HEK293 (cell line): Measurements from ENCODE around the gene FBXW5.

Source experiments
- CTCF ChIA-PET: fragments of 350-600 bp; formaldehyde crosslinking; extraction: SDS; loops from one replicate; lab custom pipeline; 2021; ENCODE audit warnings: antibody characterized with exemption; lab: Yijun Ruan, JAX
- POLR2A ChIA-PET: fragments of 300-600 bp; formaldehyde crosslinking; extraction: SDS; loops from one replicate; lab custom pipeline; 2020; ENCODE audit warnings: antibody characterized with exemption, inconsistent platforms; lab: Yijun Ruan, JAX
- H3K27ac ChIP-seq: fragments of 200-500 bp; sonication (Bioruptor generic); 2 replicates; pipeline ENCODE4 v1.5.1; 2014; ENCODE audit warnings: low read depth, low read length, control low read depth, inconsistent platforms; ENCODE audit errors: extremely low read depth
- H3K36me3 ChIP-seq, 2 experiments: fragments of 200-500 bp in 1 of 2; sonication (Bioruptor generic) in 1 of 2; 1 replicate in 1 of 2; 2 replicates in 1 of 2; pipeline ENCODE4 v1.5.1; 2014 to 2017; ENCODE audit warnings: inconsistent platforms in 2 of 2, low read length in 2 of 2; ENCODE audit not compliant: control insufficient read depth in 2 of 2, insufficient read depth in 1 of 2
- H3K4me1 ChIP-seq: fragments of 200-500 bp; sonication (Bioruptor generic); 2 replicates; pipeline ENCODE4 v1.5.1; 2014; ENCODE audit warnings: mild to moderate bottlenecking, low read length, inconsistent platforms; ENCODE audit not compliant: control insufficient read depth, insufficient read depth
- H3K4me3 ChIP-seq: 2 replicates; pipeline ENCODE4 v1.5.1; 2011; ENCODE audit warnings: low read depth, mild to moderate bottlenecking, control low read depth, low read length, moderate library complexity
- H3K9me3 ChIP-seq: fragments of 200-500 bp; sonication (Bioruptor generic); 2 replicates; pipeline ENCODE4 v1.5.1; 2014; ENCODE audit warnings: low read depth, low read length, inconsistent platforms; ENCODE audit not compliant: control insufficient read depth, insufficient read depth
- BCL11A ChIP-seq: fragments of 450-650 bp; formaldehyde crosslinking; IDR thresholded peaks from 2 replicates; pipeline ENCODE4 v1.5.1; 2016; ENCODE audit warnings: low read depth, missing biosample characterization, missing genetic modification characterization
- HIC1 ChIP-seq: fragments of 450-650 bp; formaldehyde crosslinking; IDR thresholded peaks from 2 replicates; pipeline ENCODE4 v1.5.1; 2016; ENCODE audit warnings: missing biosample characterization, missing genetic modification characterization
- PRDM4 ChIP-seq: fragments of 450-650 bp; formaldehyde crosslinking; IDR thresholded peaks from 2 replicates; pipeline ENCODE4 v1.5.1; 2017; ENCODE audit warnings: missing biosample characterization, missing genetic modification characterization
- SP2 ChIP-seq: fragments of 450-650 bp; formaldehyde crosslinking; IDR thresholded peaks from 2 replicates; pipeline ENCODE4 v1.5.1; 2016; ENCODE audit warnings: missing biosample characterization, missing genetic modification characterization
- ZBTB26 ChIP-seq: fragments of 450-650 bp; formaldehyde crosslinking; optimal IDR thresholded peaks from 2 replicates; pipeline ENCODE3; 2016; ENCODE audit warnings: missing biosample characterization, mild to moderate bottlenecking, missing genetic modification characterization
- ZBTB49 ChIP-seq: fragments of 450-650 bp; formaldehyde crosslinking; IDR thresholded peaks from 2 replicates; pipeline ENCODE4 v1.5.1; 2016; ENCODE audit warnings: missing biosample characterization, missing genetic modification characterization, low read depth
- ZBTB6 ChIP-seq: fragments of 450-650 bp; formaldehyde crosslinking; IDR thresholded peaks from 2 replicates; pipeline ENCODE4 v1.5.1; 2017; ENCODE audit warnings: missing biosample characterization, missing genetic modification characterization
- ZNF239 ChIP-seq: fragments of 450-650 bp; formaldehyde crosslinking; IDR thresholded peaks from 2 replicates; pipeline ENCODE4 v1.5.1; 2016; ENCODE audit warnings: missing biosample characterization, missing genetic modification characterization
- ZNF26 ChIP-seq: fragments of 450-650 bp; formaldehyde crosslinking; IDR thresholded peaks from 2 replicates; pipeline ENCODE4 v1.5.1; 2016; ENCODE audit warnings: missing biosample characterization, missing genetic modification characterization
- ZNF266 ChIP-seq: fragments of 450-650 bp; formaldehyde crosslinking; IDR thresholded peaks from 2 replicates; pipeline ENCODE4 v1.5.1; 2016; ENCODE audit warnings: missing biosample characterization, missing genetic modification characterization, low read depth
- ZNF292 ChIP-seq: fragments of 450-650 bp; formaldehyde crosslinking; IDR thresholded peaks from 2 replicates; pipeline ENCODE4 v1.5.1; 2016; ENCODE audit warnings: low read depth, missing biosample characterization, missing genetic modification characterization, borderline replicate concordance
- ZNF324 ChIP-seq: fragments of 450-650 bp; formaldehyde crosslinking; IDR thresholded peaks from 2 replicates; pipeline ENCODE4 v1.5.1; 2016; ENCODE audit warnings: missing biosample characterization, missing genetic modification characterization
- ZNF350 ChIP-seq: fragments of 450-650 bp; formaldehyde crosslinking; IDR thresholded peaks from 2 replicates; pipeline ENCODE4 v1.5.0; 2017; ENCODE audit warnings: missing biosample characterization, mild to moderate bottlenecking, missing genetic modification characterization
- ZNF423 ChIP-seq: fragments of 450-650 bp; formaldehyde crosslinking; IDR thresholded peaks from 2 replicates; pipeline ENCODE4 v1.5.1; 2016; ENCODE audit warnings: missing biosample characterization, missing genetic modification characterization
- ZNF560 ChIP-seq: fragments of 450-650 bp; formaldehyde crosslinking; IDR thresholded peaks from 2 replicates; pipeline ENCODE4 v1.5.1; 2017; ENCODE audit warnings: missing biosample characterization, missing genetic modification characterization, borderline replicate concordance
- ZNF571 ChIP-seq: fragments of 450-650 bp; formaldehyde crosslinking; IDR thresholded peaks from 2 replicates; pipeline ENCODE4 v1.5.0; 2017; ENCODE audit warnings: missing biosample characterization, missing genetic modification characterization
- ZNF629 ChIP-seq: fragments of 450-650 bp; formaldehyde crosslinking; IDR thresholded peaks from 2 replicates; pipeline ENCODE4 v1.5.1; 2017; ENCODE audit warnings: missing biosample characterization, missing genetic modification characterization
- ZNF677 ChIP-seq: fragments of 450-650 bp; IDR thresholded peaks from 2 replicates; pipeline ENCODE4 v1.5.0; 2018; ENCODE audit warnings: missing biosample characterization, mild to moderate bottlenecking, missing genetic modification characterization, moderate library complexity
- ZNF837 ChIP-seq: fragments of 450-650 bp; formaldehyde crosslinking; IDR thresholded peaks from 2 replicates; pipeline ENCODE4 v1.5.1; 2016; ENCODE audit warnings: missing biosample characterization, missing genetic modification characterization

FBXW5 gene

GRCh38 chr9:136939996-136940525, 4.5 kb downstream of the FBXW5 start (continued):
- TF ChIP-seq ZNF239 (tag by site-specific recombination): no peak
- TF ChIP-seq ZNF837 (tag by site-specific recombination): no peak
- no peak for TF ChIP-seq ZBTB49 (tag by site-specific recombination)
- no peak for TF ChIP-seq ZNF677 (tag by site-specific recombination)

- peaks cover 0 to 53% of the 10 kb centered on the region in 2 experiments; a peak in 1 of 3 replicates for H3K36me3 ChIP-seq
- ChIA-PET POLR2A (interaction anchor here (0.6 kb wide), 1 partner anchor 11 kb away, joined by 8 read pairs; no protein-coding TSS in a partner anchor), CTCF (interaction anchor here (0.5 to 1.9 kb wide), 3 partner anchors 9 to 225 kb away, joined by 3 to 7 read pairs (median 5); no protein-coding TSS in a partner anchor)
- no peak overlapping the region for H3K4me3 ChIP-seq
- H3K27ac ChIP-seq: peak overlapping the region; percentile 38; the same call in 1 of the 2 replicates
- H3K4me1 ChIP-seq: no peaks in the 10 kb centered on the region
- no peaks in the 10 kb centered on the region for H3K9me3 ChIP-seq
- TF ChIP-seq BCL11A (tag by site-specific recombination) (no peak), ZNF571 (no peak), ZNF560 (tag by site-specific recombination) (no peak), SP2 (tag by site-specific recombination) (no peak), ZNF324 (tag by site-specific recombination) (no peak), HIC1 (tag by site-specific recombination) (no peak), ZNF423 (no peak), ZNF350 (no peak), ZBTB26 (tag by site-specific recombination) (no peak), ZNF266 (tag by site-specific recombination) (no peak), ZNF292 (tag by site-specific recombination) (no peak)
These were observed 5.0 kb downstream of the FBXW5 start for GRCh38 chr9:136939431-136939995.

- Histone ChIP-seq H3K9me3 (no peaks in the 10 kb centered on the region), H3K27ac (no peak overlapping the region), H3K4me3 (no peak overlapping the region), H3K36me3 (peaks cover 0 to 43% of the 10 kb centered on the region in 2 experiments; a peak in 1 of 3 replicates), H3K4me1 (no peaks in the 10 kb centered on the region)
- ChIA-PET CTCF (interaction anchor here (1.1 to 1.9 kb wide), 3 partner anchors 11 to 98 kb away, joined by 3 to 7 read pairs (median 5); no protein-coding TSS in a partner anchor), POLR2A (interaction anchor here (1.3 to 1.4 kb wide), 2 partner anchors 10 to 55 kb away, joined by 4 to 6 read pairs; partner anchors contain the start of gene PAXX)
- no peak for TF ChIP-seq ZNF629
- TF ChIP-seq ZBTB6 (tag by site-specific recombination): no peak
- TF ChIP-seq ZNF239 (tag by site-specific recombination): no peak
- TF ChIP-seq ZNF26: peak; percentile 96
- no peak for TF ChIP-seq PRDM4 (tag by site-specific recombination)
These were observed 7.1 kb downstream of the FBXW5 start for GRCh38 chr9:136937186-136938001.
